Trophoblast cell (in vitro differentiated cells and primary cell): ENCODE data around the gene KCNJ11.

Source experiments
- DNase-seq, 2 donors: peaks; one replicate each; pipeline ENCODE4 v3.0.0-alpha.2; 2016
- H2AFZ ChIP-seq: 2 replicates; pipeline ENCODE4 v1.6.1; 2013; ENCODE audit warnings: low read length, moderate library complexity, mild to moderate bottlenecking; ENCODE audit not compliant: insufficient read depth, poor library complexity
- H2AK5ac ChIP-seq: 2 replicates; pipeline ENCODE4 v1.6.1; 2013; ENCODE audit warnings: mild to moderate bottlenecking, low read length
- H2BK120ac ChIP-seq: 2 replicates; pipeline ENCODE4 v1.6.1; 2013; ENCODE audit warnings: low read length, mild to moderate bottlenecking, moderate library complexity; ENCODE audit not compliant: insufficient read depth, poor library complexity
- H2BK12ac ChIP-seq: 2 replicates; pipeline ENCODE4 v1.6.1; 2013; ENCODE audit warnings: mild to moderate bottlenecking, low read length, moderate library complexity
- H2BK5ac ChIP-seq: 2 replicates; pipeline ENCODE4 v1.6.1; 2013; ENCODE audit warnings: low read length, low read depth, moderate library complexity, mild to moderate bottlenecking; ENCODE audit not compliant: poor library complexity
- H3K14ac ChIP-seq: 2 replicates; pipeline ENCODE4 v1.6.1; 2013; ENCODE audit warnings: mild to moderate bottlenecking, low read length
- H3K18ac ChIP-seq: 2 replicates; pipeline ENCODE4 v1.6.1; 2013; ENCODE audit warnings: mild to moderate bottlenecking, low read length
- H3K23ac ChIP-seq: 2 replicates; pipeline ENCODE4 v1.6.1; 2013; ENCODE audit warnings: low read length
- H3K27ac ChIP-seq: 2 replicates; pipeline ENCODE4 v1.5.1; 2013; ENCODE audit warnings: low read depth, mild to moderate bottlenecking, inconsistent platforms, low read length, moderate library complexity
- H3K27me3 ChIP-seq: 2 replicates; pipeline ENCODE4 v1.6.1; 2013; ENCODE audit warnings: inconsistent platforms, mild to moderate bottlenecking, low read length, moderate library complexity; ENCODE audit not compliant: insufficient read depth
- H3K36me3 ChIP-seq, 2 experiments: 1 replicate in 1 of 2; 2 replicates in 1 of 2; pipeline ENCODE4 v1.6.1; 2013; ENCODE audit warnings: low read length in 2 of 2, mild to moderate bottlenecking in 2 of 2, moderate library complexity in 1 of 2; ENCODE audit not compliant: insufficient read depth in 2 of 2, control insufficient read depth in 1 of 2
- H3K4ac ChIP-seq: 2 replicates; pipeline ENCODE4 v1.6.1; 2013; ENCODE audit warnings: low read depth, mild to moderate bottlenecking, low read length, moderate library complexity
- H3K4me1 ChIP-seq, 2 experiments: 1 replicate in 1 of 2; 2 replicates in 1 of 2; pipeline ENCODE4 v1.6.1; 2013; ENCODE audit warnings: low read length in 2 of 2, mild to moderate bottlenecking in 2 of 2, moderate library complexity in 1 of 2; ENCODE audit not compliant: insufficient read depth in 2 of 2, control insufficient read depth in 1 of 2
- H3K4me2 ChIP-seq: 2 replicates; pipeline ENCODE4 v1.6.1; 2013; ENCODE audit warnings: inconsistent platforms, mild to moderate bottlenecking, low read length, moderate library complexity
- H3K4me3 ChIP-seq: 2 replicates; pipeline ENCODE4 v1.5.1; 2013; ENCODE audit warnings: mild to moderate bottlenecking, low read depth, low read length, inconsistent platforms
- H3K79me1 ChIP-seq: one replicate; pipeline ENCODE4 v1.6.1; 2013; ENCODE audit warnings: low read length
- H3K79me2 ChIP-seq: 2 replicates; pipeline ENCODE4 v1.6.1; 2013; ENCODE audit warnings: low read length, mild to moderate bottlenecking; ENCODE audit not compliant: control insufficient read depth, insufficient read depth, poor library complexity
- H3K9ac ChIP-seq: 2 replicates; pipeline ENCODE4 v1.6.1; 2013; ENCODE audit warnings: mild to moderate bottlenecking, low read length
- H3K9me3 ChIP-seq: 2 replicates; pipeline ENCODE4 v1.6.1; 2013; ENCODE audit warnings: low read depth, mild to moderate bottlenecking, control low read depth, inconsistent platforms, low read length; ENCODE audit not compliant: insufficient read depth
- H4K12ac ChIP-seq: 2 replicates; pipeline ENCODE4 v1.6.1; 2013; ENCODE audit warnings: low read depth, mild to moderate bottlenecking, low read length, moderate library complexity
- H4K8ac ChIP-seq: 2 replicates; pipeline ENCODE4 v1.6.1; 2013; ENCODE audit warnings: low read depth, mild to moderate bottlenecking, low read length, moderate library complexity
- H4K91ac ChIP-seq: one replicate; pipeline ENCODE4 v1.6.1; 2013; ENCODE audit warnings: low read depth, mild to moderate bottlenecking, low read length, moderate library complexity
- WGBS: extraction: QIAGEN DNeasy Blood & Tissue Kit; methylation state at CpG from one replicate; pipeline ENCODE4 v1.1.7; 2013; ENCODE audit warnings: missing lambda C conversion rate; ENCODE audit not compliant: insufficient read length, insufficient coverage; ENCODE audit errors: extremely low coverage; 5-methylcytosine and 5-hydroxymethylcytosine counted together

Gene KCNJ11

DNA sequence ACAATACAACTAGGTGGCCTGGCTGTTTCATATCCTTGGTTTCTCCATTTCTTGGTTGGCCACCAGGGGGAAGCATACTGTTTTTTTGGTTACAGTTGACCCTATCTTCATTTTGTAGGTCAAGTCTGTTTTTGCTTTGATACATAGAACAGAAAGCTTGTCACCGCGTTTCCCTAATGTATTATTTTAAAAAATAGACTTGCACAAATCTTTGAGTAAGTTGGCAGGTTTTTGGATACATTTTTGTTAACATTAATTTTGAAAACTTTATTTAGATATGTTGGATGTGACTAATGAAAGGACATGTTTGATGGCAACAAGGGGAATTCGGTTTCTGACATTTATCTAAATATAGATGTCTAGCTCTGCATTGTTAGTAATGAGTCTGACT is 33.9 kb downstream of the KCNJ11 start:
- H3K4me2 ChIP-seq: no peak overlapping the region
- no peak overlapping the region for H3K23ac ChIP-seq
- H3K79me1 ChIP-seq: peaks cover 5% of the 10 kb centered on the region
- H3K27ac ChIP-seq: no peak overlapping the region
- H3K36me3 ChIP-seq: no peaks in the 10 kb centered on the region
- H3K9ac ChIP-seq: no peak overlapping the region
- H3K18ac ChIP-seq: no peak overlapping the region
- peak; percentile 64 to 84 for DNase-seq
- H3K79me2 ChIP-seq: peaks cover 2% of the 10 kb centered on the region
- H4K91ac ChIP-seq: no peak overlapping the region
- no peak overlapping the region for H2BK12ac ChIP-seq
- H3K4ac ChIP-seq: no peak overlapping the region
- H2AFZ ChIP-seq: no peak overlapping the region
- H2AK5ac ChIP-seq: no peak overlapping the region
- H2BK120ac ChIP-seq: no peak overlapping the region
- H4K12ac ChIP-seq: no peak overlapping the region
- H3K4me1 ChIP-seq: peaks cover 5 to 9% of the 10 kb centered on the region in 2 experiments
- no peak overlapping the region for H3K4me3 ChIP-seq
- no peak overlapping the region for H2BK5ac ChIP-seq
- no peak overlapping the region for H4K8ac ChIP-seq
- no CpG with 5 or more reads among the region's 3 CpGs for WGBS
- H3K27me3 ChIP-seq: peaks cover 25% of the 10 kb centered on the region
- H3K9me3 ChIP-seq: no peaks in the 10 kb centered on the region
- no peak overlapping the region for H3K14ac ChIP-seq

DNA sequence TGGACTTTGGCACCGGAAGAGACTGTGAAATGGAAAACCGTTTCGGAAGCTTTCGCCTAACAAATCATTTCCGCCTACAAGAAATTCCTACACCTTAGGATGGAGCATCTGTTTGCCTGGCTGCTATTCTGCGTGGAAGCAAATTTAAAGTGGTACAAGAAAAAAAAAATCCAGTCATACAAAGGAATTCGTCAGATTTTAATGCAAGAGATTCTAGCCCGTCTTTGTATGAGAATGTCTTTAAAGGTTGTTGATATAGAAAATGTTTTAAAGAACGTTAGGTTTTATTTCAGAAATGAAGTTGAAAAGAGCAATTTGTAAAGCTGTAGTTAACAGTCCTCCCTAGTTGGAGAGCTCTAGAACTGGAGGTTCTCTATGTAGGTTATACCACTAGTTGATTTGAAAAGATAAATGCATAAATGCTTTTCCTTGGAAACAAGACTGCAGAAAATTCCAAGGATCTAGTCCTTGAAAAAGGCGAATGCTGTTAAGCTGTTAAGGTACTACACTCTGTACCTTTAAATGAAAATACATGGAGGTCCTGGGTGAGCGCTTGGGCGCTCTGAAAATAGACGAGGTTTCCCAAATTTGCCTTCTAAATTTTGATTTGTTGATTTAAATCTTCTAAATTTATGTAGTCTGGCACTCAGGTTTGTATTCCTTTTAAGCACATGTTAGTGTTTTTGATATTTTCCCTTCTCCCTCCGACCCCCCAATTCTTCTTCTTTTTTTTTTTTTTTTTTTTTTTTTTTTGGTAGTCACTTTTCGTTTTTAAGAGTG is 34.4 kb downstream of the KCNJ11 start:
- H4K91ac ChIP-seq: peak overlapping the region; percentile 61
- DNase-seq: no peak
- WGBS: no CpG with 5 or more reads among the region's 15 CpGs
- no peak overlapping the region for H3K18ac ChIP-seq
- H2BK12ac ChIP-seq: peak overlapping the region; percentile 43
- peak overlapping the region; percentile 91 for H2AFZ ChIP-seq
- H3K79me2 ChIP-seq: peaks cover 2% of the 10 kb centered on the region
- no peak overlapping the region for H3K4ac ChIP-seq
- no peak overlapping the region for H3K27ac ChIP-seq
- peaks cover 25% of the 10 kb centered on the region for H3K27me3 ChIP-seq
- peak overlapping the region; percentile 68 for H3K4me2 ChIP-seq
- peak overlapping the region; percentile 74 for H4K8ac ChIP-seq
- no peaks in the 10 kb centered on the region for H3K36me3 ChIP-seq
- no peak overlapping the region for H2AK5ac ChIP-seq
- H2BK120ac ChIP-seq: peak overlapping the region; percentile 39
- H2BK5ac ChIP-seq: no peak overlapping the region
- H3K4me1 ChIP-seq: peaks cover 5 to 9% of the 10 kb centered on the region in 2 experiments
- H4K12ac ChIP-seq: no peak overlapping the region
- no peak overlapping the region for H3K4me3 ChIP-seq
- H3K23ac ChIP-seq: no peak overlapping the region
- no peaks in the 10 kb centered on the region for H3K9me3 ChIP-seq
- H3K79me1 ChIP-seq: peaks cover 5% of the 10 kb centered on the region
- H3K9ac ChIP-seq: no peak overlapping the region
- H3K14ac ChIP-seq: no peak overlapping the region

- WGBS: no CpG with 5 or more reads among the region's 69 CpGs
- Histone ChIP-seq H3K4me1 (peaks cover 5 to 9% of the 10 kb centered on the region in 2 experiments), H3K27ac (no peak overlapping the region), H4K12ac (no peak overlapping the region), H2BK12ac (peak overlapping the region; percentile 43), H3K4me2 (peak overlapping the region; percentile 68), H2AFZ (peak overlapping the region; percentile 91), H4K91ac (peak overlapping the region; percentile 61), H3K9ac (no peak overlapping the region), H3K79me1 (peaks cover 5% of the 10 kb centered on the region), H3K9me3 (no peaks in the 10 kb centered on the region), H2BK5ac (no peak overlapping the region), H3K18ac (no peak overlapping the region), H3K4ac (no peak overlapping the region), H3K23ac (no peak overlapping the region), H3K4me3 (peak overlapping the region; percentile 63), H4K8ac (peak overlapping the region; percentile 74), H3K14ac (peak overlapping the region; percentile 73), H3K79me2 (peaks cover 2% of the 10 kb centered on the region), H2BK120ac (peak overlapping the region; percentile 39), H3K27me3 (peaks cover 25% of the 10 kb centered on the region), H2AK5ac (no peak overlapping the region), H3K36me3 (no peaks in the 10 kb centered on the region)
- peak; percentile 61 to 77 for DNase-seq
Observed at GRCh38 chr11:17352950-17353820, 35.3 kb downstream of the KCNJ11 start.

DNA sequence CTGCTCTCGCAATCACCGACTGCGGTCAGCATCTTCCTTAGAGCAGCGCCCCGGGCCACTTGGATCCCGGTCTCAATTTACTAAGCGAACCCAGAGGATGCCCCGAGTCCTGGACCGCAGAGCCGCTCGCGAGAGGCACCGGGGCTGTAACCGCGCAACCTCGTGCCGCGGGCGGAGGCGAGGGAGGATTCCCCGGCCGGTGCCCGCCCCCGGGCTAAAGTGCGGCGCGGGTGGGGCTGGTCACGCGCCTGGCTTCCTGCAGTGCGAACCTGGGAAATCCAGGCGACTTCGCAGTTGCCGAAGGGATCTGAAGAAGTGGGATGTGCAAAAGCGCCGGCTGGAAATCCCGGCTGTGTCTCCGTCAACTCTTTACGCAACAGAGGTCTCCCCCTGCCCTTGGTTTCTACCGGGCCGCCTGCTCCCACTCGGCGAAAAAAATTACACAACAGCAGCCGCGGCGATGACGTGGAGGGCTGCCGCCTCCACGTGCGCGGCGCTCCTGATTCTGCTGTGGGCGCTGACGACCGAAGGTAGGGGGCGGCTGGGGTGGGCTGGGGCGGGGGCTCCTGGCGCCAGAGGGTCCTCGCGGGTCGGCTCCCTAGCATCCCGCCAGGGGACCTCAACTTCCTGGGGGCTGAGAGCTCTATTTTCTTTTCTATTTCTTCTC is 36.8 kb downstream of the KCNJ11 start, which contains the start of gene NCR3LG1:
NCR3LG1 (plus strand) TSS at position 291 of the 667 bp plus-strand sequence; CDS start at position 461, 170 bp downstream.
- Histone ChIP-seq H3K18ac (no peak within 1 kb of the TSS), H2BK12ac (no peak within 1 kb of the TSS), H3K79me1 (peaks cover 5% of the 10 kb centered on the region), H3K9me3 (no peaks in the 10 kb centered on the region), H4K12ac (no peak within 1 kb of the TSS), H3K9ac (no peak within 1 kb of the TSS), H3K4me1 (peaks cover 5 to 9% of the 10 kb centered on the region in 2 experiments), H3K36me3 (no peaks in the 10 kb centered on the region), H3K4me2 (peak within 1 kb of the TSS; percentile 74), H3K14ac (no peak within 1 kb of the TSS), H3K27ac (no peak within 1 kb of the TSS), H2AK5ac (no peak within 1 kb of the TSS), H3K79me2 (peaks cover 2% of the 10 kb centered on the region), H4K91ac (no peak within 1 kb of the TSS), H2BK120ac (no peak within 1 kb of the TSS), H4K8ac (no peak within 1 kb of the TSS), H3K4ac (no peak within 1 kb of the TSS), H3K23ac (no peak within 1 kb of the TSS), H2BK5ac (no peak within 1 kb of the TSS), H3K4me3 (no peak within 1 kb of the TSS), H3K27me3 (peaks cover 25% of the 10 kb centered on the region), H2AFZ (peak within 1 kb of the TSS; percentile 89)
- no CpG with 5 or more reads among the region's 61 CpGs for WGBS
- DNase-seq: peak; percentile 76 to 78
